Lung (tissue), 12 donors: ENCODE measurements around the gene HRH3. TPM values are rescaled to one million over a fixed set of nuclear protein-coding genes. Genes with fewer than 3 reads are reported as not detected.

Experiments used
- ATAC-seq: fragments of 200-7000 bp; cut with Tn5 transposase; one replicate; pipeline ENCODE4 v1.9.1; 2020; ENCODE audit warnings: moderate number of reproducible peaks; ENCODE audit not compliant: insufficient read depth, low FRiP score
- DNase-seq, 3 donors: peaks; one replicate each; pipeline ENCODE4 v3.0.0-alpha.2; 2013 to 2017
- H3K27ac ChIP-seq, 2 donors: one replicate each; pipeline ENCODE4 v1.5.1; 2013; ENCODE audit warnings: mild to moderate bottlenecking in 2 of 2, moderate library complexity in 2 of 2, control low read depth in 1 of 2, inconsistent platforms in 1 of 2, low read depth in 1 of 2, low read length in 1 of 2
- H3K27me3 ChIP-seq, 3 donors: one replicate each; pipeline ENCODE4 v1.5.1; 2013; ENCODE audit warnings: low read length in 2 of 3; ENCODE audit not compliant: control insufficient read depth in 3 of 3, insufficient read depth in 3 of 3
- H3K36me3 ChIP-seq, 4 donors: one replicate each; pipeline ENCODE4 v1.5.1; 2013; ENCODE audit warnings: low read length in 4 of 4, mild to moderate bottlenecking in 1 of 4, moderate library complexity in 1 of 4; ENCODE audit not compliant: control insufficient read depth in 4 of 4, insufficient read depth in 4 of 4
- H3K4me1 ChIP-seq, 5 donors: one replicate each; pipeline ENCODE4 v1.5.1; 2013; ENCODE audit warnings: low read length in 5 of 5, mild to moderate bottlenecking in 2 of 5, moderate library complexity in 1 of 5; ENCODE audit not compliant: control insufficient read depth in 5 of 5, insufficient read depth in 5 of 5
- H3K4me3 ChIP-seq: one replicate; pipeline ENCODE4 v1.5.1; 2013; ENCODE audit warnings: mild to moderate bottlenecking, control low read depth, moderate library complexity
- H3K9ac ChIP-seq, 2 donors: one replicate each; pipeline ENCODE4 v1.5.1; 2013; ENCODE audit warnings: low read length in 2 of 2, control low read depth in 1 of 2; ENCODE audit not compliant: insufficient read depth in 1 of 2
- H3K9me3 ChIP-seq, 4 donors: one replicate each; pipeline ENCODE4 v1.5.1; 2013; ENCODE audit warnings: low read length in 3 of 4, mild to moderate bottlenecking in 1 of 4, moderate library complexity in 1 of 4; ENCODE audit not compliant: control insufficient read depth in 4 of 4, insufficient read depth in 3 of 4
- CTCF ChIP-seq: IDR thresholded peaks from 2 replicates; pipeline ENCODE4 v1.5.1; 2012; ENCODE audit warnings: mild to moderate bottlenecking; ENCODE audit errors: control extremely low read depth, extremely low read depth
- WGBS, 2 donors: extraction: QIAGEN DNeasy Blood & Tissue Kit; methylation state at CpG; one replicate each; pipeline ENCODE4 v1.1.7; 2013; 5-methylcytosine and 5-hydroxymethylcytosine counted together
- polyA plus RNA-seq, 2 donors: library from polyadenylated mRNA; stranded (reverse); fragments of 200-250 nt; gene quantifications; one replicate each; pipeline ENCODE4 v1.2.1, GENCODE V29; 2013
- total RNA-seq, 2 donors: library from RNA; depleted of rRNA in 1 of 2; stranded (reverse); fragments of >200 nt in 1 of 2; gene quantifications; one replicate each; pipeline ENCODE4 v1.2.1, GENCODE V29; 2014 to 2021
- donor health status: control.
- donor health status: control.
- donor health status: Bipolar disorder and iron deficiency.
- donor health status: healthy.
- donor health status: DM: yes; HTN: yes; CAD: no.

HRH3 gene
- total and polyA plus RNA-seq, 4 donors = not detected

GRCh38 chr20:62165762-62166399 lies 54.2 kb downstream of the HRH3 start:
- no peak overlapping the region for H3K9ac ChIP-seq
- no peaks in the 10 kb centered on the region for H3K4me1 ChIP-seq
- ATAC-seq = no peak
- no peaks in the 10 kb centered on the region for H3K27me3 ChIP-seq
- TF ChIP-seq CTCF = no peak
- 85 to 90% methylated on average over 25 of the region's 25 CpGs for WGBS, 2 donors
- peaks cover 5 to 64% (median 21%) of the 10 kb centered on the region in 4 donors for H3K36me3 ChIP-seq
- DNase-seq = peak in 1 of 3 donors; percentile 47
- no peak overlapping the region for H3K27ac ChIP-seq
- no peak overlapping the region for H3K4me3 ChIP-seq
- H3K9me3 ChIP-seq = no peaks in the 10 kb centered on the region

Other genes starting within 250 kb of the HRH3 start
- 10 to 100 TPM; 14.6 to 20.3 TPM for gene TAF4, start 154.4 kb downstream of the HRH3 start, total RNA-seq
- 1 to 10 TPM; 5.4 to 7.3 TPM for gene TAF4, start 154.4 kb downstream of the HRH3 start, polyA plus RNA-seq
- 10 to 100 TPM; 31.7 to 41.7 TPM for gene LSM14B, start 97.8 kb downstream of the HRH3 start, total RNA-seq
- gene LSM14B, start 97.8 kb downstream of the HRH3 start, polyA plus RNA-seq = 10 to 100 TPM; 16.4 to 24.0 TPM
- 100 to 1,000 TPM; 100 to 289 TPM for gene PSMA7, start 76.9 kb downstream of the HRH3 start, total RNA-seq
- gene PSMA7, start 76.9 kb downstream of the HRH3 start, polyA plus RNA-seq = 100 to 1,000 TPM; 226 to 478 TPM
- gene SS18L1, start 76.5 kb downstream of the HRH3 start, total RNA-seq = 10 to 100 TPM; 15.1 to 24.1 TPM
- 10 to 100 TPM in 1 of 2 donors, 1 to 10 TPM in 1; 7.2 to 14.6 TPM for gene SS18L1, start 76.5 kb downstream of the HRH3 start, polyA plus RNA-seq
- gene MTG2, start 37.2 kb downstream of the HRH3 start, total RNA-seq = 10 to 100 TPM; 18.3 to 35.5 TPM
- 10 to 100 TPM; 23.4 to 33.7 TPM for gene MTG2, start 37.2 kb downstream of the HRH3 start, polyA plus RNA-seq
- 10 to 100 TPM; 36.4 to 48.0 TPM for gene OSBPL2, start 18.2 kb upstream of the HRH3 start, total RNA-seq
- gene OSBPL2, start 18.2 kb upstream of the HRH3 start, polyA plus RNA-seq = 10 to 100 TPM; 13.2 to 19.1 TPM
- 100 to 1,000 TPM in 1 of 2 donors, 10 to 100 TPM in 1; 43.1 to 104 TPM for gene ADRM1, start 82.7 kb upstream of the HRH3 start, total RNA-seq
- gene ADRM1, start 82.7 kb upstream of the HRH3 start, polyA plus RNA-seq = 100 to 1,000 TPM; 108 to 140 TPM
- 100 to 1,000 TPM; 209 to 315 TPM for gene LAMA5, start 147.0 kb upstream of the HRH3 start, total RNA-seq
- gene LAMA5, start 147.0 kb upstream of the HRH3 start, polyA plus RNA-seq = 100 to 1,000 TPM; 116 to 279 TPM
- gene RPS21, start 166.8 kb upstream of the HRH3 start, total RNA-seq = 1,000 to 10,000 TPM in 1 of 2 donors, 100 to 1,000 TPM in 1; 222 to 1,251 TPM
- gene RPS21, start 166.8 kb upstream of the HRH3 start, polyA plus RNA-seq = 1,000 to 10,000 TPM; 4,051 to 4,827 TPM
- gene CABLES2, start 187.0 kb upstream of the HRH3 start, total RNA-seq = 1 to 10 TPM; 3.5 to 4.4 TPM
- gene CABLES2, start 187.0 kb upstream of the HRH3 start, polyA plus RNA-seq = 1 to 10 TPM; 1.9 to 3.7 TPM
- gene RBBP8NL, start 207.3 kb upstream of the HRH3 start, total RNA-seq = 1 to 10 TPM; 1.0 to 1.3 TPM
- gene RBBP8NL, start 207.3 kb upstream of the HRH3 start, polyA plus RNA-seq = 1 to 10 TPM in 1 of 2 donors, under 1 TPM in 1; 0.21 to 1.2 TPM